Limb (tissue), 2 donors: ENCODE results near the gene LENEP.
"Not testable (repeated sequence)": the region's sequence is repeated elsewhere in the genome, so short reads cannot be mapped to it uniquely, and the experiment has no call there.

ENCODE experiments used
- DNase-seq, 2 donors: peaks; one replicate each; pipeline ENCODE4 v3.0.0-alpha.2; 2016; ENCODE audit errors: extremely low spot score in 2 of 2

Gene LENEP

DNA sequence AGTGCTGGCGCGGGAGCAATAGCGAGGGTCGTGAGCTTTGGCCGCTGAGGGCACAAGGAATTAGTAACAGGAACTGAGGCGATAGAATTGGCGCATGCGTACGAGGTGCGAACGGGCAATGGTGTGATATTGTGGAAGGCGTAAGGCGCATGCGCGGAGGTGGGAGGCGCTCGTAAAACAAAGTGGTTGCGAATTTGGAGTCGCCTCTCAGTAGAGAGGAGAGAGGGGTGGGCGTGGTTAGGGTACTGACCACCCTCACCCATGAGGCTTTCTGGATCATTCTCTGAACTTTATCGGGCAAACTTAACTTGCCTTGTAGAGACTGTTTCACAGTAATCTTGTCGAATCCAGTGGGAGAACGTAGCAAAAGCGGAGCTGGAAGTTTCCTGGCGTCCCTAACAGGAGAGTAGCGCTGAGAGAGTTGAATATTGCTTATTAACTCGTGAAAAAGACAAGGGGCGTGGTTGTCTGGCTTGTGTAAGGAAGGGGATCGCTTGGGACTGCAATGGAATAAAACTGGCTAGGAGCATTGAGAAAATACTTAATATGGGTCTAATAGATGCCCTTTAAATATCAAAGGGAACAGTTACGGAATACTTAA is 18.5 kb upstream of the LENEP start:
- peak; percentile 96 to 99 for DNase-seq

DNA sequence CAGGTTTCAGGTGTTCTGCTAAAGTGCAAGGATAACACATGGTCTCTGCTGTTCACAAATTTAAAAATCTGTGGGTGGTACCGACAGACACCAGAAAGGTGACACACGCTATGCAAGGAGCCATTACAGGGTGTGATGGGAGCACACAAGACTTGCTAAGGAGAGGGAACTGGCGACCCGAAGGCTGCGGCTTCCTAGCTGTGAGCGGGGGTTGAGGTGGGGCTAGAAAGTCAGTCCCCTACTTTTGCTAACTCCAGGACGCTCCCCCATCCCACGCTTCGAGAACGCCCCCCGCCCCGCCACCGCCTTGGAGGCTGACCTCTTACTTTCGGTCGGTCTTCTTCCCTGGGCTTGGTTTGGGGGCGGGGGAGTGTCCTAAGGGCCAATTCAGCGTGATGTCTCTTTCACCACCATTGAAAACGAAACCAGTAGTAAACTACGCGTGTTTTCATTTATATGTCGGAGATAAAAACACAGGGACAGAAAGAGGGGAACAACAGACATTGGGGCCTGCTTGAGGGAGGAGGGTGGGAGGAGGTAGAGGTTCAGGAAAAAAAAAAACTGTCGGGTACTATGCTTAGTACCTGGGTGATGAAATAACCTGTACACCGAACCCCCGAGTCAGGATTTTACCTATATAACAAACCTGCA is 17.9 kb upstream of the LENEP start:
- peak in 1 of 2 donors; percentile 67 for DNase-seq

DNA sequence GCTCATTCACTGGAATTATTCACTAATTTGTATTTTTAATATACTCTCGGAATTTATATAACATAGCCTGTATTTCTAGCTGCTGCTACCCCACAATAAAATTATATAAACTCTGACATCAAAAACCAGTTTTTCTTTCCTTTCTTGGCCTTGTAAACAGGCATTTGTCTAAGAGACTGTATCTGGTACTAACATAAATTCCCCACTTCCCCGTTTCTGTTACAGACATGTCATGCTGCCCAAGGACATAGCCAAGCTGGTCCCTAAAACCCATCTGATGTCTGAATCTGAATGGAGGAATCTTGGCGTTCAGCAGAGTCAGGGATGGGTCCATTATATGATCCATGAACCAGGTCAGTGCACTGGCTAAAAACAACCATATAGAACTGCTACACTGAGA is 15.6 kb upstream of the LENEP start:
- DNase-seq = not testable (repeated sequence)

GRCh38 chr1:154978360-154978759 is 15.0 kb upstream of the LENEP start:
- no peak for DNase-seq

DNA sequence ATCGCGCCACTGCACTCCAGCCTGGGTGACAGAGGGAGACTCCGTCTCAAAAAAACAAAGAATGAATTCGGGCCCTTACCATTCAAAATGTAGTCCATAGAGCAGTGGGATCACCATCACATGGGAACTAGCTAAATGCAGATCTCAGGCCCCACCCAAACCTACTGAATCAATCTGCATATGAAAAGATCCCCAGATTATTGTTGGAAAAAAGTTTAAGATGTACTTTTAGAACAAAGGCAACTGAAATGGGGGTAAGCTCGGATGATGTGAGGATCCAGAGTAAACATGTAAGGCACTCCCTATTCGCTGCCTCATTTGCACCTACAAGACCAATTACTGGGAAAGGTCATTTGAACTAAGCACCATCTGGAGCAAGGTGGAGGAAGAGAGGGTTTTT is 11.0 kb upstream of the LENEP start:
- DNase-seq = no peak

DNA sequence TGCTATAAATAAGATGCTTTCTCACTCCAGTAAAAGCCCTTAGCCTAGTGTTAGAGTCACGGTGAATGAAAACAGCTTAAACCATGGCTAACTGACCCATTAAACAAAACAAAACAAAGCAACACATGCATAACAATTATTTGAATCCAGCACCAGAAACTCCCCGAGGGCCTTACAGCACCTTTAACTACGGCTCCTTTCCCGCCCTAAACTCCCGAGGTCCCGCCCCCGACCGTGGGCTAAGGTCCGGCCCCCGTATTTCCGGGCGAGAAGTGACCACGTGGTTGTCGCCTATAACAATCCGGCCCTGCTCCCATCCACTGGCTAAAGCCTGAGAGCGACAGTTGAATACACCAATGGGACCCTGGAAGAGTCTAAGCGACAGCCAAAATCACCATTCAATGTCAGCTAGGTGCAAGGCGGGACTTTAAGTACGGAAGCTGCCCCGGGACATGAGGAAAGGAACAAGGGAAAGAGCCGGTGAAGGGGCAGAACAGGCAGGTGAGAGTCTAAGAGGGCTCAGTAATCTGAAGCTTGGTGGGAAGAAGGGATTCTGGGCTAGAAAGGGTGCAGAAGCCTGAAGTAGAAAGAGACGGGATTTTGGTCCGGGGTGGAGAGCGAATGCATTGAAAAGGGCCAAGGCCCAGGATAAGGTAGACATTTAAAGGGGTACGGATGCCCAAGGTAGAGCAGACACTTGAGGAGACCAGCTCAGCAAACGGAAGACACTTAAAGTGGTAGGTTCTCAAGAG is 10.3 kb upstream of the LENEP start, which contains the start of gene FLAD1:
Gene FLAD1, plus strand, starts transcription at position 448 of the 752 bp plus-strand sequence. CDS start 351 bp downstream, outside the sequence.
- DNase-seq = peak; percentile 95 to 99

DNA sequence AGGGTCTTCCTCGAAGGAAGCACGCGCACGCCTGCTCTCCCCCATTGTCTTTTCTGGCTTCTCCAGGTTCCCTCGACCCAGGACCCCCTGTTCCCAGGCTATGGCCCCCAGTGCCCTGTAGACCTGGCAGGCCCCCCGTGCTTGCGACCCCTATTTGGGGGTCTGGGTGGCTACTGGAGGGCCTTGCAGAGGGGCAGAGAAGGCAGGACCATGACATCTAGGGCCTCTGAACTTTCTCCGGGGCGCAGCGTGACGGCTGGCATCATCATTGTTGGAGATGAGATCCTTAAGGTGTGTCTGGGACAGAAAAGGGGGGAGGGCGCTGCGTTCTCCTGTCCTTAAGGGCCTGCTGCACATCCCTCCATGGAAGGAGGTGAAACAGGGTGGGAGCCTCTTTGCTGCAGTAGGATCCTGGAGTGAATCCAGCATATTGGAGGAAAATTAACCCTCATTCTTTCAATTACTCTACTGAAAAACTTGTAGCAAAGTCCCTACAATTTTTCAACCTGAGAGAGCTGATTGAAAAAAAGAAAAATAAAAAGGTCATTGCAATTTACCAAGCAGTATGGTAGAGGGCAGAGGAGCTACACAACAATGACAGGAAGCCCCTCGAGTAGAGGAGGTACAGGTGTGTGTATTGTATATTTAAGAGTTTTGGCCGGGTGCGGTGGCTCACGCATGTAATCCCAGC is 9.5 kb upstream of the LENEP start:
- no peak for DNase-seq

GRCh38 chr1:154986736-154987135 is 6.7 kb upstream of the LENEP start:
- not testable (repeated sequence) for DNase-seq

DNA sequence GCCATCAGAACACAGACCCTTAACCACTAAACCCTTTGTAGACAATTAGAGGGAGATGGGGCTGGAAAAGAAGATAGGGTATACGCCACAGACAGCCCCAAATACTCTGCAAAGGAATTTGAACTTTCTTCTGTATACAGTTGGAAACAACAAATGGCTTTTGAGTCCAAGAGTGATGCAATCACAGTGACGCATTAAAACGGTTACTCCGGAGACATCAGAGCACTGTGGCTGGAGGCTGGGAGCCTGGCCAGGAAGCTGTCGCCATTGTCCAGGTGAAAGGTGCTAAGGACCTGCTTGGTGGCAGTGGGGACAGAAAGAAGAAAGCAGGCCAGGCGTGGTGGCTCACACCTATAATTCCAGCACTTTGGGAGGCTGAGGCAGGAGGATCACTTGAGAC is 6.1 kb upstream of the LENEP start:
- no peak for DNase-seq

DNA sequence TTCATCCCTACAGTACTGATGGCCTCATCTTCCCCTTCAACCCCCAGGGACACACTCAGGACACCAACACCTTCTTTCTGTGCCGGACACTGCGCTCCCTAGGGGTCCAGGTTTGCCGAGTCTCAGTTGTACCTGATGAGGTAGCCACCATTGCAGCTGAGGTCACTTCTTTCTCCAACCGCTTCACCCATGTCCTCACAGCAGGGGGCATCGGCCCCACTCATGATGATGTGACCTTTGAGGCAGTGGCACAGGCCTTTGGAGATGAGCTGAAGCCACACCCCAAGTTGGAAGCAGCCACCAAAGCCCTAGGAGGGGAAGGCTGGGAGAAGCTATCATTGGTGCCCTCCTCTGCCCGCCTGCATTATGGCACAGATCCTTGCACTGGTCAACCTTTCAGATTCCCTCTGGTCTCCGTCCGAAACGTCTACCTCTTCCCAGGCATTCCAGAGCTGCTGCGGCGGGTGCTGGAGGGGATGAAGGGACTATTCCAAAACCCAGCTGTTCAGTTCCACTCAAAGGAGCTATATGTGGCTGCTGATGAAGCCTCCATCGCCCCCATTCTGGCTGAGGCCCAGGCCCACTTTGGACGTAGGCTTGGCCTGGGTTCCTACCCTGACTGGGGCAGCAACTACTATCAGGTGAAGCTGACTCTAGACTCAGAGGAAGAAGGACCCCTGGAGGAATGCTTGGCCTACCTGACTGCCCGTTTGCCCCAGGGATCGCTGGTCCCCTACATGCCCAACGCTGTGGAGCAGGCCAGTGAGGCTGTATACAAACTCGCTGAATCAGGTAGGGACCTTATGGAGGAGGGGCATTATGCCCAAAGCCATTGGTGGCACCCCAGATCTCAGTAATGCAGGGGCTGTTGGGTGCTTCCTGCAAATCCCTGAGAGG is 5.1 kb upstream of the LENEP start:
- DNase-seq = no peak

GRCh38 chr1:154989195-154989860 is 4.1 kb upstream of the LENEP start:
- DNase-seq = no peak

DNA sequence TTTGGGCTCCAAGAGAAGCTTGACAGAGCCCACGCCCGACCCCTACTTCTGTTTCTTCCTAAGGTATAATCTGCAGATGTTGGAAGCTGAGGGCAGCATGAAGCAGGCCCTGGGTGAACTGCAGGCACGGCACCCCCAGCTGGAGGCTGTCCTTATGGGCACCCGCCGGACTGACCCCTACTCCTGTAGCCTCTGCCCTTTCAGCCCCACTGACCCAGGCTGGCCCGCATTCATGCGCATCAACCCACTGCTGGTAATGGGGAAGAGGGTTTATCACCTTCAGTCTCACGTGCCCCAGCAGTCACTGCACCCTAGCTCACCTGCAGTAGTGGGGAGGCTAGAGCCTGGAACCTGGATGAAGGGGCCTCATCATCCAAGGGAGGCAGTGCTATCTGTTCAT is 3.1 kb upstream of the LENEP start:
- DNase-seq = no peak

DNA sequence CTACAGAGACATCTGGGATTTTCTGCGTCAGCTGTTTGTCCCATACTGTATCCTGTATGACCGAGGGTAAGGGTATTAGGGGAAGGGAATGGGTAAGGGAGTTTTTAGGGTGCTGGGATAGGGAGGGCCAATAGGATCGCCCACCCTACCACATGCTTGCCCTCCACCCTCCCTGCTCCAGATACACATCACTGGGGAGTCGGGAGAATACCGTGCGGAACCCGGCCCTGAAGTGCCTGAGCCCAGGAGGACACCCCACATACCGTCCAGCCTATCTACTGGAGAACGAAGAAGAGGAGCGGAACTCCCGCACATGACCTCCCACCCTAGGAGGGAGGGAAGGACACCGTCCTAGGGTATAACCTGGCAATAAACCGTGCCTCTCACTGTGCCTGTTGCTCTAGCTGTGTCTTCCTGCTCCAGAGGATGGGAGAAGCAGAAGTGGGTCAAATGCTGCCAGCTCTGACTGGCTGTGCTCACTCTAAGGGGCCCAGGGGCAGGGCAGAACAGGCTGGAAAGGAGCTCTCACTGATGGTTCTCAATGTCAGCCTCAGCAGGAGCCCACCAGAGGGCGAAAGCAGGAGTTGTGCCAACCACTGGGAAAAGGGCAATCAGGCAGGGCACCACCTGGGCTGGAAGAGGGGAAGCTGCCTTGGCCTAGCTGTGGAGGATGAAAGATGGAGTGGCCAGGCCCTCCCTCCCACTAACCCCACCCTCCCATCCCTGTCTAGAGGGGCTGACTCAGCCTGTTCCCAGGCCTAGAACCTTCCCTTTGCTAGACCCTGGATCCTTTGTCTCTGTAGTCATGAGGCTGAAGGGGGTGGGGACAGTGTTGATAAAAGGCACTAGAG is 440 bp upstream of the LENEP start:
- DNase-seq = no peak

- no peak for DNase-seq
These were observed 842 bp downstream of the LENEP start for GRCh38 chr1:154994269-154994587.

DNA sequence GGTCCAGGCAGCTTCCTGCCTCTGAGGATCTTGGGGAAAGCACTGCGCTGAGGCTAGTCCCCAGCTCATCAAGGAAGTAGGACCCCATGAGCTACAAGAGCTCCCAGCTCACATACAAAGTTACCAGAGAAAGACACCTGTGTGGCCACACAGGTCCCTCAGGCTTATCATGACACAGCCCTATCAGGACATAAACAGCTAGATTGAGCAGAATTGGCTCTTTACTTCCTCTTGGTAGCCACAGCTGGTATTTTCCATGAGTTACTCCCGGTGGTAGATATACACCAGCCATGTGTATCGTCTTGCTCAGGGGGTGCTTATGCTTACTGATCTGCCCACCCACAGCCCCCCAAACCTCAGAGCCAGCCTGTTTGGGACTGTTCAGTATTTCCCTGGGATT is 1.2 kb downstream of the LENEP start:
- no peak for DNase-seq

DNA sequence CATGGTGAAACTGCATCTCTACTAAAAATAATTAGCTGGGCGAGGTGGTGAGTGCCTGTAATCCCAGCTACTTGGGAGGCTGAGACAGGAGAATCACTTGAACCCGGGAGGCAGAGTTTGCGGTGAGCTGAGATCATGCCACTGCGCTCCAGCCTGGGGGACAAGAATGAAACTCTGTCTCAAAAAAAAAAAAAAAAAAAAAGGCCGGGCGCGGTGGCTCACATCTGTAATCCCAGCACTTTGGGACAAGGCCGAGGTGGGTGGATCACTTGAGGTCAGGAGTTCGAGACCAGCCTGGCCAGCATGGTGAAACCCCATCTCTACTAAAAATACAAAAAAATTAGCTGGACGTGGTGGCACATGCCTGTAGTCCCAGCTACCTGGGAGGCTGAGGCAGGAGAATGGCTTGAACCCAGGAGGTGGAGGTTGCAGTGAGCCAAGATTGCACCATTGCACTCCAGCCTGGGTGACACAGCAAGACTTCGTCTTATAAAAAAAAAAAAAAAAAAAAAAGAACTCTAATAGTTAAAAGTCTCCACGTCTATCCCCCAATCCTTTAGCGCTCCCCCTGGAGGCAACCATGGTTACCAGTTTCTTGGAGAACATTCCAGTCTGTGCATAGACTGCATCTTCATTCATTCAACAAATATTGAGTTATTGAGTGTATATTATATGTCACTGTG is 2.1 kb downstream of the LENEP start:
- DNase-seq = not testable (repeated sequence)

DNA sequence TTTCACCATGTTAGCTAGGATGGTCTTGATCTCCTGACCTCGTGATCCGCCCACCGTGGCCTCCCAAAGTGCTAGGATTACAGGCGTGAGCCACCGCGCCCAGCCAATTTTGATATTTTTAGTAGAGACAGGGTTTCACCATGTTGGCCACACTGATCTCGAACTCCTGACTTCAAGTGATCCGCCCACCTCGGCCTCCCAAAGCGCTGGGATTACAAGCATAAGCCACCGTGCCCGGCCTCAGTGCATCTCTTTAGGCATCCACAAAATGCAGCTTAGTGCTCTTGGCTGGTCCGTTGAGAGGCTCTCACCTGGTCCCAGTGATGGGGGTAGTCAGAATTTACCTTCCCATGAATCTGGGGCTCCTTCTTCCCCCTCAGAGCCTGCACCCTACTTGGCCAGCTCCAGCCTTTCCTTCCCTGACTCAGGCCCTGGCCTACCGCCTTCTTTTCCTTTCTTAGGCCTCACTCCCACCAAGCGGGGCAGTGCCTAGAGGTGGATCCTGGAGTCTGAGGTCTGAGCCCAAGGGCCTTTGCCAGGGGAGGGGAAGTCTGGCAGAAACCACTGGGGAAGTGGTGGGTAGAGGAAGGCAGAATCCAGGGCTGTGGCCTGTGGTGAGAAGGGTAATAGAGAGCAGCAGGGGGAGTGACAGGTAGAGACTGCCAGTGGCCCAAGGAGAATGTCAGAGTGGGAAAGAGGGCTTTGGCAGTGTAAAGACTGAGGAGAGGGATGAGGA is 3.7 kb downstream of the LENEP start:
- DNase-seq = no peak

DNA sequence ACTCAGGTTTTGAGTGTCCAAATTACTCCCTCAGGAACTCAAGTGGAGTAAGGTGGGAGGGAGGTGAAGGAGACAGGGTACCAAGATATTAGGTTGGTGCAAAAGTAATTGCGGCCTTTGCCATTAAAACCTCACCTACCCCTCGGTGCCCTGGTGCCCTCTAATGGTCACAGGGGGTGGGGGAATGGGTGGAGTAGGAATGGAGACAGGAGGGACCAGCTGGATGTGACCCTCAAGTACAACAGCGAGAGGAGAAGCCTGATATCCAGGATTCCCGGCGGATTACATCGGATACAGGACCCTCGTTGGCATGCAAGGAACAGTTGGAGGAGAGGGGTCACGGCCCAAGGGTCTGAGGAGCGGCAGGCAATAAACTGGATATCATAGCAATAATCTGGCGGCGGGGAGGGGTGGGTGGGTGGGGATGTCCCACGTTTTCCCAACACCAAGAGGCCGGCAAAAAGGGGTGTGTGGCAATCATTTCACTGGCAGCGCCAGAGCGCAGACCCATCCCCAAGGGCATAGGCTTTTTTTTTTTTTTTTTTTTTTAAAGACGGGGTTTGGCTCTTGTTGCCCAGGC is 4.9 kb downstream of the LENEP start:
- DNase-seq = no peak
